H1 (cell line): ENCODE data around the gene AKT1. TPM values are rescaled to one million over a fixed set of nuclear protein-coding genes. Genes with fewer than 3 reads are reported as not detected.

Source experiments
- CREB1 ChIP-seq: IDR thresholded peaks from 2 replicates; pipeline ENCODE4 v1.6.1; 2012; ENCODE audit warnings: inconsistent platforms
- GABPA ChIP-seq: IDR thresholded peaks from 2 replicates; pipeline ENCODE4 v1.6.1; 2011; ENCODE audit warnings: mild to moderate bottlenecking, low read length, moderate library complexity, borderline replicate concordance; ENCODE audit not compliant: insufficient read depth
- JUN ChIP-seq: IDR thresholded peaks from 2 replicates; pipeline ENCODE4 v1.6.1; 2011; ENCODE audit warnings: low read depth, mild to moderate bottlenecking, improper control_type of control experiment, low read length
- KDM4A ChIP-seq: IDR thresholded peaks from one replicate; pipeline ENCODE4 v1.7.1; 2012; ENCODE audit warnings: low read depth, mild to moderate bottlenecking, moderate library complexity, low read length, inconsistent platforms; ENCODE audit not compliant: severe bottlenecking
- NANOG ChIP-seq: IDR thresholded peaks from 2 replicates; pipeline ENCODE4 v1.6.1; 2011; ENCODE audit warnings: low read length, low read depth, mild to moderate bottlenecking, inconsistent platforms; ENCODE audit not compliant: insufficient read depth, poor library complexity, severe bottlenecking
- NRF1 ChIP-seq: IDR thresholded peaks from 2 replicates; pipeline ENCODE4 v1.6.1; 2011; ENCODE audit warnings: mild to moderate bottlenecking, low read depth, low read length, improper control_type of control experiment
- POLR2AphosphoS5 ChIP-seq: IDR thresholded peaks from 2 replicates; pipeline ENCODE4 v1.6.1; 2011; ENCODE audit warnings: low read depth, low read length
- SAP30 ChIP-seq: fragments of 300-600 bp; sonication (generic); IDR thresholded peaks from 2 replicates; pipeline ENCODE4 v1.7.1; 2012; ENCODE audit warnings: low read length, moderate library complexity, mild to moderate bottlenecking, inconsistent platforms; ENCODE audit not compliant: insufficient read depth, insufficient replicate concordance
- SP1 ChIP-seq: IDR thresholded peaks from 2 replicates; pipeline ENCODE4 v1.6.1; 2011; ENCODE audit warnings: low read depth, low read length
- SRF ChIP-seq: IDR thresholded peaks from 2 replicates; pipeline ENCODE4 v1.6.1; 2011; ENCODE audit warnings: mild to moderate bottlenecking, low read depth, low read length, moderate library complexity
- polyA plus RNA-seq, 7 experiments: library from polyadenylated mRNA; depleted of rRNA in 3 of 7; stranded (reverse) in 5 of 7; unstranded in 2 of 7; fragments of >200 nt in 5 of 7; fragments of 200-250 nt in 2 of 7; gene quantifications; 1 replicate in 5 of 7; 2 replicates in 1 of 7; 4 replicates in 1 of 7; pipeline versions ENCODE4 v1.2.1 to v1.2.3, GENCODE V29; 2011 to 2013; ENCODE audit warnings: missing spikeins in 2 of 7, mixed read lengths in 2 of 7
- total RNA-seq: library from RNA; stranded (reverse); fragmentation: NEBNext Ultra II Directional; extraction: Animal tissue kit (Norgen Biotek cat#: 25700); gene quantifications from 2 replicates; pipeline ENCODE4 v1.2.1, GENCODE V29; 2021
- TF ChIP-seq, protein P1 (sequence below): fragments of 300-600 bp; sonication (generic); IDR thresholded peaks from 2 replicates; pipeline ENCODE4 v1.7.1; 2012; ENCODE audit warnings: low read length, moderate library complexity, mild to moderate bottlenecking, inconsistent platforms; ENCODE audit not compliant: insufficient replicate concordance

AKT1 gene
- total and polyA plus RNA-seq, 2 of the 8 experiments (the other 6 are each of a cell fraction or from before 2014, with no cell fraction given), result 68.1 to 71.5 TPM

- TF ChIP-seq NANOG, result no peak
- TF ChIP-seq KDM4A, result no peak
- TF ChIP-seq CREB1, result no peak
- TF ChIP-seq SP1, result no peak
- TF ChIP-seq SAP30, result no peak
- TF ChIP-seq, protein P1, sequence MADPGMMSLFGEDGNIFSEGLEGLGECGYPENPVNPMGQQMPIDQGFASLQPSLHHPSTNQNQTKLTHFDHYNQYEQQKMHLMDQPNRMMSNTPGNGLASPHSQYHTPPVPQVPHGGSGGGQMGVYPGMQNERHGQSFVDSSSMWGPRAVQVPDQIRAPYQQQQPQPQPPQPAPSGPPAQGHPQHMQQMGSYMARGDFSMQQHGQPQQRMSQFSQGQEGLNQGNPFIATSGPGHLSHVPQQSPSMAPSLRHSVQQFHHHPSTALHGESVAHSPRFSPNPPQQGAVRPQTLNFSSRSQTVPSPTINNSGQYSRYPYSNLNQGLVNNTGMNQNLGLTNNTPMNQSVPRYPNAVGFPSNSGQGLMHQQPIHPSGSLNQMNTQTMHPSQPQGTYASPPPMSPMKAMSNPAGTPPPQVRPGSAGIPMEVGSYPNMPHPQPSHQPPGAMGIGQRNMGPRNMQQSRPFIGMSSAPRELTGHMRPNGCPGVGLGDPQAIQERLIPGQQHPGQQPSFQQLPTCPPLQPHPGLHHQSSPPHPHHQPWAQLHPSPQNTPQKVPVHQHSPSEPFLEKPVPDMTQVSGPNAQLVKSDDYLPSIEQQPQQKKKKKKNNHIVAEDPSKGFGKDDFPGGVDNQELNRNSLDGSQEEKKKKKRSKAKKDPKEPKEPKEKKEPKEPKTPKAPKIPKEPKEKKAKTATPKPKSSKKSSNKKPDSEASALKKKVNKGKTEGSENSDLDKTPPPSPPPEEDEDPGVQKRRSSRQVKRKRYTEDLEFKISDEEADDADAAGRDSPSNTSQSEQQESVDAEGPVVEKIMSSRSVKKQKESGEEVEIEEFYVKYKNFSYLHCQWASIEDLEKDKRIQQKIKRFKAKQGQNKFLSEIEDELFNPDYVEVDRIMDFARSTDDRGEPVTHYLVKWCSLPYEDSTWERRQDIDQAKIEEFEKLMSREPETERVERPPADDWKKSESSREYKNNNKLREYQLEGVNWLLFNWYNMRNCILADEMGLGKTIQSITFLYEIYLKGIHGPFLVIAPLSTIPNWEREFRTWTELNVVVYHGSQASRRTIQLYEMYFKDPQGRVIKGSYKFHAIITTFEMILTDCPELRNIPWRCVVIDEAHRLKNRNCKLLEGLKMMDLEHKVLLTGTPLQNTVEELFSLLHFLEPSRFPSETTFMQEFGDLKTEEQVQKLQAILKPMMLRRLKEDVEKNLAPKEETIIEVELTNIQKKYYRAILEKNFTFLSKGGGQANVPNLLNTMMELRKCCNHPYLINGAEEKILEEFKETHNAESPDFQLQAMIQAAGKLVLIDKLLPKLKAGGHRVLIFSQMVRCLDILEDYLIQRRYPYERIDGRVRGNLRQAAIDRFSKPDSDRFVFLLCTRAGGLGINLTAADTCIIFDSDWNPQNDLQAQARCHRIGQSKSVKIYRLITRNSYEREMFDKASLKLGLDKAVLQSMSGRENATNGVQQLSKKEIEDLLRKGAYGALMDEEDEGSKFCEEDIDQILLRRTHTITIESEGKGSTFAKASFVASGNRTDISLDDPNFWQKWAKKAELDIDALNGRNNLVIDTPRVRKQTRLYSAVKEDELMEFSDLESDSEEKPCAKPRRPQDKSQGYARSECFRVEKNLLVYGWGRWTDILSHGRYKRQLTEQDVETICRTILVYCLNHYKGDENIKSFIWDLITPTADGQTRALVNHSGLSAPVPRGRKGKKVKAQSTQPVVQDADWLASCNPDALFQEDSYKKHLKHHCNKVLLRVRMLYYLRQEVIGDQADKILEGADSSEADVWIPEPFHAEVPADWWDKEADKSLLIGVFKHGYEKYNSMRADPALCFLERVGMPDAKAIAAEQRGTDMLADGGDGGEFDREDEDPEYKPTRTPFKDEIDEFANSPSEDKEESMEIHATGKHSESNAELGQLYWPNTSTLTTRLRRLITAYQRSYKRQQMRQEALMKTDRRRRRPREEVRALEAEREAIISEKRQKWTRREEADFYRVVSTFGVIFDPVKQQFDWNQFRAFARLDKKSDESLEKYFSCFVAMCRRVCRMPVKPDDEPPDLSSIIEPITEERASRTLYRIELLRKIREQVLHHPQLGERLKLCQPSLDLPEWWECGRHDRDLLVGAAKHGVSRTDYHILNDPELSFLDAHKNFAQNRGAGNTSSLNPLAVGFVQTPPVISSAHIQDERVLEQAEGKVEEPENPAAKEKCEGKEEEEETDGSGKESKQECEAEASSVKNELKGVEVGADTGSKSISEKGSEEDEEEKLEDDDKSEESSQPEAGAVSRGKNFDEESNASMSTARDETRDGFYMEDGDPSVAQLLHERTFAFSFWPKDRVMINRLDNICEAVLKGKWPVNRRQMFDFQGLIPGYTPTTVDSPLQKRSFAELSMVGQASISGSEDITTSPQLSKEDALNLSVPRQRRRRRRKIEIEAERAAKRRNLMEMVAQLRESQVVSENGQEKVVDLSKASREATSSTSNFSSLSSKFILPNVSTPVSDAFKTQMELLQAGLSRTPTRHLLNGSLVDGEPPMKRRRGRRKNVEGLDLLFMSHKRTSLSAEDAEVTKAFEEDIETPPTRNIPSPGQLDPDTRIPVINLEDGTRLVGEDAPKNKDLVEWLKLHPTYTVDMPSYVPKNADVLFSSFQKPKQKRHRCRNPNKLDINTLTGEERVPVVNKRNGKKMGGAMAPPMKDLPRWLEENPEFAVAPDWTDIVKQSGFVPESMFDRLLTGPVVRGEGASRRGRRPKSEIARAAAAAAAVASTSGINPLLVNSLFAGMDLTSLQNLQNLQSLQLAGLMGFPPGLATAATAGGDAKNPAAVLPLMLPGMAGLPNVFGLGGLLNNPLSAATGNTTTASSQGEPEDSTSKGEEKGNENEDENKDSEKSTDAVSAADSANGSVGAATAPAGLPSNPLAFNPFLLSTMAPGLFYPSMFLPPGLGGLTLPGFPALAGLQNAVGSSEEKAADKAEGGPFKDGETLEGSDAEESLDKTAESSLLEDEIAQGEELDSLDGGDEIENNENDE, result no peak
- no peak for TF ChIP-seq NRF1
- TF ChIP-seq SRF, result no peak
- TF ChIP-seq GABPA, result no peak
- TF ChIP-seq POLR2AphosphoS5, result no peak
- no peak for TF ChIP-seq JUN
Observed at GRCh38 chr14:104750056-104750752, 45.3 kb downstream of the AKT1 start (continued).
